Liver (tissue), 9 donors: ENCODE data around the gene E2F4. TPM values are rescaled to one million over a fixed set of nuclear protein-coding genes. Genes with fewer than 3 reads are reported as not detected.
A peak's percentile ranks its signal among the peaks of the same experiment; 100 is the strongest.

ENCODE experiments used
- DNase-seq: peaks from one replicate; pipeline ENCODE4 v3.0.0-alpha.2; 2017; ENCODE audit warnings: low spot score
- H3K27ac ChIP-seq, 2 donors: one replicate each; pipeline ENCODE4 v1.7.0; 2013; ENCODE audit warnings: inconsistent platforms in 2 of 2, low read length in 2 of 2, control low read depth in 1 of 2, low read depth in 1 of 2, mild to moderate bottlenecking in 1 of 2
- H3K27me3 ChIP-seq, 4 donors: one replicate each; pipeline versions ENCODE4 v1.6.1 to v1.7.0; 2013; ENCODE audit warnings: low read length in 3 of 4, inconsistent platforms in 1 of 4, mild to moderate bottlenecking in 1 of 4, moderate library complexity in 1 of 4; ENCODE audit not compliant: control insufficient read depth in 4 of 4, insufficient read depth in 4 of 4
- H3K36me3 ChIP-seq, 4 donors: one replicate each; pipeline versions ENCODE4 v1.6.1 to v1.7.0; 2013; ENCODE audit warnings: low read length in 3 of 4, mild to moderate bottlenecking in 3 of 4, low read depth in 1 of 4, moderate library complexity in 1 of 4; ENCODE audit not compliant: control insufficient read depth in 4 of 4, insufficient read depth in 3 of 4
- H3K4me1 ChIP-seq, 4 donors: one replicate each; pipeline versions ENCODE4 v1.6.1 to v1.7.0; 2013; ENCODE audit warnings: low read length in 3 of 4, mild to moderate bottlenecking in 3 of 4, moderate library complexity in 1 of 4; ENCODE audit not compliant: control insufficient read depth in 4 of 4, insufficient read depth in 4 of 4
- H3K4me3 ChIP-seq, 3 donors: one replicate each; pipeline versions ENCODE4 v1.6.1 to v1.7.0; 2013; ENCODE audit warnings: low read length in 3 of 3, control low read depth in 1 of 3, low read depth in 1 of 3, mild to moderate bottlenecking in 1 of 3
- H3K9ac ChIP-seq, 2 donors: one replicate each; pipeline ENCODE4 v1.7.0; 2013; ENCODE audit warnings: low read length in 2 of 2, mild to moderate bottlenecking in 2 of 2, moderate library complexity in 2 of 2, control low read depth in 1 of 2, low read depth in 1 of 2
- H3K9me3 ChIP-seq, 4 donors: one replicate each; pipeline versions ENCODE4 v1.6.1 to v1.7.0; 2013; ENCODE audit warnings: low read length in 3 of 4; ENCODE audit not compliant: control insufficient read depth in 4 of 4
- EGR1 ChIP-seq, 2 donors: IDR thresholded peaks; 2 replicates each; pipeline ENCODE4 v1.6.1; 2016 to 2018; ENCODE audit warnings: antibody characterized with exemption in 2 of 2, low read depth in 2 of 2
- GABPA ChIP-seq, 2 donors: IDR thresholded peaks in 1 of 2; conservative IDR thresholded peaks in 1 of 2; 2 replicates each; pipeline ENCODE4 v1.6.1; 2016; ENCODE audit warnings: antibody characterized with exemption in 2 of 2, mild to moderate bottlenecking in 1 of 2, moderate library complexity in 1 of 2
- HNF4A ChIP-seq, 2 donors: conservative IDR thresholded peaks; 2 replicates each; pipeline ENCODE4 v1.6.1; 2016; ENCODE audit warnings: antibody characterized with exemption in 2 of 2, mild to moderate bottlenecking in 2 of 2
- HNF4G ChIP-seq: IDR thresholded peaks from 2 replicates; pipeline ENCODE4 v1.6.1; 2016; ENCODE audit warnings: antibody characterized with exemption
- JUND ChIP-seq, 2 donors: IDR thresholded peaks; 2 replicates each; pipeline ENCODE4 v1.6.1; 2016; ENCODE audit warnings: antibody characterized with exemption in 2 of 2
- NR2F2 ChIP-seq: IDR thresholded peaks from 2 replicates; pipeline ENCODE4 v1.6.1; 2016; ENCODE audit warnings: antibody characterized with exemption
- RAD21 ChIP-seq, 2 donors: IDR thresholded peaks; 2 replicates each; pipeline ENCODE4 v1.6.1; 2016; ENCODE audit warnings: antibody characterized with exemption in 2 of 2, mild to moderate bottlenecking in 2 of 2
- RXRA ChIP-seq, 2 donors: IDR thresholded peaks; 2 replicates each; pipeline ENCODE4 v1.6.1; 2017 to 2018; ENCODE audit warnings: antibody characterized with exemption in 2 of 2, mild to moderate bottlenecking in 1 of 2
- SP1 ChIP-seq: IDR thresholded peaks from 2 replicates; pipeline ENCODE4 v1.6.1; 2018; ENCODE audit warnings: antibody characterized with exemption, mild to moderate bottlenecking
- TAF1 ChIP-seq: conservative IDR thresholded peaks from 2 replicates; pipeline ENCODE4 v1.6.1; 2016; ENCODE audit warnings: antibody characterized with exemption, mild to moderate bottlenecking
- YY1 ChIP-seq: IDR thresholded peaks from 2 replicates; pipeline ENCODE4 v1.6.1; 2016; ENCODE audit warnings: antibody characterized with exemption, mild to moderate bottlenecking
- WGBS: extraction: QIAGEN DNeasy Blood & Tissue Kit; methylation state at CpG from one replicate; pipeline ENCODE4 v1.1.7; 2013; 5-methylcytosine and 5-hydroxymethylcytosine counted together
- polyA plus RNA-seq, 2 donors: library from polyadenylated mRNA; stranded (reverse) in 1 of 2; unstranded in 1 of 2; fragments of 200-250 nt in 1 of 2; fragments of >200 nt in 1 of 2; fragmentation: Nextera tagmentation in 1 of 2; extraction: Ambion mirVana in 1 of 2; gene quantifications; one replicate each; pipeline versions ENCODE4 v1.2.1 to v1.2.3, GENCODE V29; 2013 to 2015
- total RNA-seq, 2 donors: library from RNA; depleted of rRNA; stranded (reverse); fragments of >200 nt; gene quantifications; one replicate each; pipeline ENCODE4 v1.2.3, GENCODE V29; 2014
- TF ChIP-seq, protein P1 (sequence below): IDR thresholded peaks from 2 replicates; pipeline ENCODE4 v1.6.1; 2016; ENCODE audit warnings: antibody characterized with exemption
- TF ChIP-seq, protein P2 (sequence below): fragments of 150-350 bp; IDR thresholded peaks from 2 replicates; pipeline ENCODE4 v1.5.1; 2017; ENCODE audit warnings: improper control_type of control experiment, low read depth, low read length; ENCODE audit not compliant: missing input control
- TF ChIP-seq, protein P3 (sequence below): IDR thresholded peaks from 2 replicates; pipeline ENCODE4 v1.6.1; 2016; ENCODE audit warnings: antibody characterized with exemption
- donor health status: healthy.
- donor health status: healthy.
- donor health status: healthy.
- donor health status: healthy.
- donor health status: healthy.

E2F4 gene
- total and polyA plus RNA-seq, 4 donors = 18.1 to 107 (median 30.0) TPM

DNA sequence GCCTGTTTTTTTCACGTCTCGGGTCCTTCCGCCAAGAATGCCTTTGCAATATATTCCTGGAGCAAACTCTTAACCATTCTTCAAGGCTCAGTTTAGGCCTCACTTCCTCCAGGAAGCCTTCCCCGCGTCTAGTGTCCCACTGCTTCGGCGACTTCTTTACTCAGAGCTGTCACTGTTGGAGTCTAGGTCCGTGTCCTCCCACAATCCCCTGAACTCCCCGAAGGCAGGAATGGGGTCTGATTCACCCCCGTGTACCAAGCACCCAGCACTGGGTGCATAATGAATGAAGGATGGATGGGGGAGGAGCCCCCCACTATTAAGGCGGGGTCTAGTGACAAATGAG is 8.7 kb upstream of the E2F4 start:
- H3K4me1 ChIP-seq = peaks cover 11 to 34% (median 22%) of the 10 kb centered on the region in 4 donors
- DNase-seq = no peak
- no peaks in the 10 kb centered on the region for H3K27me3 ChIP-seq
- H3K27ac ChIP-seq = peak overlapping the region; percentile 84 to 85
- no peaks in the 10 kb centered on the region for H3K36me3 ChIP-seq
- WGBS = 24% methylated on average over 11 of the region's 11 CpGs
- no peak overlapping the region for H3K9ac ChIP-seq
- no peak for TF ChIP-seq TAF1
- no peak for TF ChIP-seq NR2F2
- TF ChIP-seq RXRA (IDR thresholded peaks at IDR 0.05) = peak in 1 of 2 donors; percentile 15
- peak overlapping the region in 2 of 3 donors; percentile 16 to 66 for H3K4me3 ChIP-seq
- H3K9me3 ChIP-seq = no peaks in the 10 kb centered on the region

DNA sequence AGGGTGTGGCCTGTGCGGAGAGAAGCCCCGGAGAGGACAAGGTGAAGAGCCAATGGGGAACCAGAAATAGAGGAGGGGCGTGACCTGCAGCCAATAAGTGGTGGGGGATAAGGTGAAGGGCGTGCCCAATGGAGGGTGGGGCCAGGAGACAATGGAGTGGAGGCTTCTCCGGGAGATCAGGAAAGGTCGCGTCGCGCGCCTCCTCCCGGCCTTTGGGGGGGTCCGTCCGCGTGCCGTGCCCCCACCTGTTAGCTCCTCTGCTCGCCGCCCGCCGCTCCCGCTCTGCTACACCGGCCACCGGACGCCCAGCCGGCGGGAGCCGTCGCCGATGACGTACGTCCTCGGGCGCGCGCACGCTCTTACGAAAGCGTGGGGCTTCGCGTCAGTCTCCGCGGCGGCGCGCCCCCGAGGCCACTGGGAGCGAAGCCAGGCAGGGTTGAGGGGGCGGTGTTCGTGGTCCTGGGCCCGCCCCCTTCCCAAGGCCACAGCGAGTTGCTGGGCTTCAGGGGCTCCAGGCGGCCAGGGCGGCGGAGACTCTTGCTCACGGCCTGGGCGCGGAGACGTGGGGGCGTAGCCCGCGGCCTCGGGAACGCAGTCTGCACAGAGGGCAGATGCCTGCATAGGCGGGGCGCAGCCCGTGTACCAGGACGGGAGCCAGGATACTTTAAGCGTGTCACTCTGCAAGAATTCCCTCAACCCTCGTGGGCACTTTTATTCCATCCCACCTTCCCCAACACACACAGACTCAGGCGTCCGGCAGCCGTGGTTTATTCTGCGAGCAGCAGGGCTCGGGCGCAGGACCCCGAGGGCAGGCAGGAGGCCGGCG is 8.1 kb upstream of the E2F4 start, which contains the start of gene MATCAP1:
TSS of gene MATCAP1 (minus strand) at position 337 of the 826 bp plus-strand sequence. CDS start 3,353 bp downstream, outside the sequence.
- H3K9ac ChIP-seq = peak within 1 kb of the TSS in 1 of 2 donors; percentile 53
- peak within 1 kb of the TSS; percentile 58 to 69 (median 66) for H3K4me3 ChIP-seq
- peak; percentile 88 for DNase-seq
- TF ChIP-seq EGR1 (IDR thresholded peaks at IDR 0.05; ENCODE audit: low read depth in 2 of 2) = peak; percentile 75 to 76
- TF ChIP-seq NR2F2 = peak; percentile 41
- TF ChIP-seq YY1 = peak; percentile 70
- TF ChIP-seq, protein P1, sequence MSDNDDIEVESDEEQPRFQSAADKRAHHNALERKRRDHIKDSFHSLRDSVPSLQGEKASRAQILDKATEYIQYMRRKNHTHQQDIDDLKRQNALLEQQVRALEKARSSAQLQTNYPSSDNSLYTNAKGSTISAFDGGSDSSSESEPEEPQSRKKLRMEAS = no peak
- no peak for TF ChIP-seq HNF4A (conservative IDR thresholded peaks at IDR 0.05)
- TF ChIP-seq, protein P2, sequence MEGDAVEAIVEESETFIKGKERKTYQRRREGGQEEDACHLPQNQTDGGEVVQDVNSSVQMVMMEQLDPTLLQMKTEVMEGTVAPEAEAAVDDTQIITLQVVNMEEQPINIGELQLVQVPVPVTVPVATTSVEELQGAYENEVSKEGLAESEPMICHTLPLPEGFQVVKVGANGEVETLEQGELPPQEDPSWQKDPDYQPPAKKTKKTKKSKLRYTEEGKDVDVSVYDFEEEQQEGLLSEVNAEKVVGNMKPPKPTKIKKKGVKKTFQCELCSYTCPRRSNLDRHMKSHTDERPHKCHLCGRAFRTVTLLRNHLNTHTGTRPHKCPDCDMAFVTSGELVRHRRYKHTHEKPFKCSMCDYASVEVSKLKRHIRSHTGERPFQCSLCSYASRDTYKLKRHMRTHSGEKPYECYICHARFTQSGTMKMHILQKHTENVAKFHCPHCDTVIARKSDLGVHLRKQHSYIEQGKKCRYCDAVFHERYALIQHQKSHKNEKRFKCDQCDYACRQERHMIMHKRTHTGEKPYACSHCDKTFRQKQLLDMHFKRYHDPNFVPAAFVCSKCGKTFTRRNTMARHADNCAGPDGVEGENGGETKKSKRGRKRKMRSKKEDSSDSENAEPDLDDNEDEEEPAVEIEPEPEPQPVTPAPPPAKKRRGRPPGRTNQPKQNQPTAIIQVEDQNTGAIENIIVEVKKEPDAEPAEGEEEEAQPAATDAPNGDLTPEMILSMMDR = no peak
- peak; percentile 5 to 20 for TF ChIP-seq RXRA (IDR thresholded peaks at IDR 0.05)
- TF ChIP-seq GABPA (IDR thresholded peaks at IDR 0.05 in 1 of 2, conservative IDR thresholded peaks at IDR 0.05 in 1 of 2) = peak in 1 of 2 donors; percentile 37
- no peak for TF ChIP-seq RAD21 (IDR thresholded peaks at IDR 0.05)
- TF ChIP-seq SP1 = peak; percentile 70
- TF ChIP-seq, protein P3, sequence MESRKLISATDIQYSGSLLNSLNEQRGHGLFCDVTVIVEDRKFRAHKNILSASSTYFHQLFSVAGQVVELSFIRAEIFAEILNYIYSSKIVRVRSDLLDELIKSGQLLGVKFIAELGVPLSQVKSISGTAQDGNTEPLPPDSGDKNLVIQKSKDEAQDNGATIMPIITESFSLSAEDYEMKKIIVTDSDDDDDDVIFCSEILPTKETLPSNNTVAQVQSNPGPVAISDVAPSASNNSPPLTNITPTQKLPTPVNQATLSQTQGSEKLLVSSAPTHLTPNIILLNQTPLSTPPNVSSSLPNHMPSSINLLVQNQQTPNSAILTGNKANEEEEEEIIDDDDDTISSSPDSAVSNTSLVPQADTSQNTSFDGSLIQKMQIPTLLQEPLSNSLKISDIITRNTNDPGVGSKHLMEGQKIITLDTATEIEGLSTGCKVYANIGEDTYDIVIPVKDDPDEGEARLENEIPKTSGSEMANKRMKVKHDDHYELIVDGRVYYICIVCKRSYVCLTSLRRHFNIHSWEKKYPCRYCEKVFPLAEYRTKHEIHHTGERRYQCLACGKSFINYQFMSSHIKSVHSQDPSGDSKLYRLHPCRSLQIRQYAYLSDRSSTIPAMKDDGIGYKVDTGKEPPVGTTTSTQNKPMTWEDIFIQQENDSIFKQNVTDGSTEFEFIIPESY = no peak
- TF ChIP-seq JUND (IDR thresholded peaks at IDR 0.05) = no peak
- no peak for TF ChIP-seq HNF4G
- no peaks in the 10 kb centered on the region for H3K36me3 ChIP-seq
- no peaks in the 10 kb centered on the region for H3K9me3 ChIP-seq
- under 1% methylated on average over 77 of the region's 77 CpGs for WGBS
- H3K27ac ChIP-seq = peak within 1 kb of the TSS; percentile 84 to 85
- peaks cover 8 to 29% (median 19%) of the 10 kb centered on the region in 4 donors for H3K4me1 ChIP-seq
- H3K27me3 ChIP-seq = no peaks in the 10 kb centered on the region
